NCI-H1105 (cell line): ENCODE data around the gene CHRNA1.

Experiments
- DNase-seq: peaks from one replicate; lab custom pipeline; 2025; lab: John Stamatoyannopoulos, UW

CHRNA1 gene

DNA sequence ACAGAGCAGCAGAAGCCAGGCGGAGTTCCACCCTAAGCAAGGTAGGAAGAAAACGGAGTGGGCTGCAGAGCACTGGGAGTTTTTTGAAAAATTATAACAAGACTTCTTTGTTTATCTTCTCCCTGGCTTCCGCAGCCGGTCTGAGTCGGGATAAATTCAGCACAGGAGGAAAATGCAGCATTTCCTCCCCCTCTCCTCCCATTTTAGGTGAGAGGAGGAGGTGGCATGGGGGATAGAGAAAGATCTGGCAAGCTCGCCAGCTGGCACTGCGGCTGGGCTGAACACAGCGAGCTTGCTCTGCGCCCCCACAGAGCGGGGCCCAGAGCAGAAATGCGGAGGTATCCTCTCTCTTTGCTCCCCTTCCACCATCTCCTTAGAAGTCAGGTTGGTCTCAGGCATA, 17.7 kb upstream of the CHRNA1 start:
- DNase-seq, result no peak

- no peak for DNase-seq
Measured at GRCh38 chr2:174781298-174781697, 17.0 kb upstream of the CHRNA1 start.

- DNase-seq, result no peak
Measured at GRCh38 chr2:174780856-174781255, 16.6 kb upstream of the CHRNA1 start.

DNA sequence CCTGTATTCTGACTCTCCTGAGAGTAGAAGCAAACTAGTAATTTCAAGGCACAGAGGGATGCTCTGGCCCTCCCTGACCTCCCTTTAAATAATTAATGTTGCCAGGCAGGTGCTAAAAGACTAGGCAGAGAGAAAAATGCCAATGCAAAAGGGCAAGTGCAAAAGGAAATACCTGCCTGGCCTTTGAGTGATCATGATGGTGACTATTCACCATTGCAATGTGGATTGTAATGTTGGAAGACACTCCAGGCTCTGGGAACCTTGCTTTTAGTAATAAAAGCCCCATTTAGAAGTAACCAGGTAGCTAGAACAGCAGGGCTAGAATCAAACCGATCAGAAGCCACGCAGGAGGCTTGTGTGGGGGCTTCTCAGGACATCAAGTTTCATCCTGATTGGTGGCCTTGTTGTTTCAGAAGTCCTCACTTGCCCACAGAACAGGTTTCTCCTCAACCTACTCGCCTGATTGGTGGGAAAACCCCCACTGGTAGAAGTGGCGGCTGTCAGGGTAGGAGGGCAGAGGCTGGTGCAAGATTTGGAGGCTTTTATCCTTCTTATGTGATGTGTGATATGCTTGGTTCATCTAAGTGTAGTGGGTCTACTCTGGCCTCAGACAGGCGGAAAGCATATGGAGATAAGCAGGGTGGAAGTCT, 16.0 kb upstream of the CHRNA1 start:
- DNase-seq, result no peak

DNA sequence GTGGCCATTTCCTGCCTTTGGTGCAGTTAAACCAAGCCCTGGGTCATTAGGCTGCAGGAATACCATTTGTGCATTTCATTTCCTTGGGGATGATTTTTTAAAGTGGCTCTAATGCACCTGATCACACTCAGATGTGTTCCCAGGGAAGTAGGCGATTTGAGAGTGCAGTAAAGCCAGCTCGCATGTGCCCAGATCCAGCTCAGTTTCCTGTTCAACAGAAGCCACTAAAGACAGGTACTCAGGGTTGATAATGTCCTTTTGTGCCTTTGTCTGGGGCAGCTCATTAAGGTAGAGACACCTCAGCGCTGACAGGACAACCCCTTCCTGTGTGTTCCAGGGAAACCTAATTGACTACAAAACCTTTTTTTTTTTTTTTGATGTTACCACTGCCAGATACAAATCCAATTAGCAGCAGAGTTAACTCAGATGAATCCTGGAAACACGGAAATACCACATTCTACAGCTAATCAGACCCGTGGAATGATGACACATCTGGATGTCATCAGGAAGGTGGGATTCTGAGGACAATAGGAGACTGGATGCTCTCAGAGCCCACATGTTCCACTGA, 15.2 kb upstream of the CHRNA1 start:
- no peak for DNase-seq

GRCh38 chr2:174778085-174778981, 14.1 kb upstream of the CHRNA1 start:
- no peak for DNase-seq

DNA sequence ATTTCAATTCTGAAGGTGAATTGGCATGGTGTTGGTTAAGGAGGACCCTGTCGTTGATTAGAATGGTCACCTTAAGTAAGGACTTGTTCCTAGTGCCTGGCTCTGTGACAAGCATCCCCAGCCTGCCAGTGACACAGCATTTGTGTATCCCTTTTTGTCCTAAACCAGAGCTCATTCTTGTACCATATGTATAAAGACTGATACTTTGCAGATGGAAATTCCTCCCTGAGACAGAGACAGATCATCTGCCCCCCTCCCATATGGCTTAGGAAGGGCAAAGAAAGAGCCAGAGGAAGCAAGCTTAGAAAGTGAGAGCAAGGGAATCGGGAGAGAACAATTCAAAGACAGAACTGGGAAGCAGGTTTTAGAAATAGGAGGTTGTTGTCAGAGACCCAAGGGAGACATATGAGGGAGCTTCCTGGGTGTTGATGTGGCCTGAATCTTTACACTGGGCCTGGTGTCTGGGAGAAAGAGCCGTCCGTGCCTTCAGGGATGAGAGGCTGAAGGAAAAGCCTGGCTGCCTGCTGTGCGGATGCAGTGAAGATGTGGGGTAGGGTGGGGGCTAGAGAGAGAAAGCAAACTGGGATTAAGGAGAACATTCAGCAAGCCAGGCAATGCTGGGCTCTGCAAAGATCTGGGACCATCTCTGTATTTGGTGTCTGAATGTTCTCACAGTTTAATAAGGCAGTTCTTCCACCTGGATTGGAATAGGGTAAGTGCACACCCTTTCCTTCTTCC, 13.2 kb upstream of the CHRNA1 start:
- DNase-seq, result no peak

DNA sequence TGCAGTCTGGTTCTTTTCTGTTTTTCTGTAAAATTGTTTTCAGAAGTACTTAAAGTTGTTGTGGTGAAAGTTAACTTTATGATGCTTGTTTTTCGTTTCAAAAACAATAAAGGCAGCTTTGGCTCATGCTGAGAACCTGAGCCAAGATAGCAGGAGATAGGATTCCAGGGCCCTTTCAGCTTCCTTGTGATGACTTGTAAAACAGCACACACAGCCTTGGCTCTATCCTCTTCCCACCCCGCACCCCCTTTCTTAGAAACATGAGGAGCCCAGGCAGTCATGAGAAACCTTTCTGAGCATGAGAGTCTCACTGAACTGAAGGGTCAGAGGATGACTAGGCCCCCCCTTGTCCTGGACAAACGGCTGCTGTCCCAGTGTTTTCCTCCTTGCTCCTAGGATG, 12.4 kb upstream of the CHRNA1 start:
- DNase-seq, result no peak

DNA sequence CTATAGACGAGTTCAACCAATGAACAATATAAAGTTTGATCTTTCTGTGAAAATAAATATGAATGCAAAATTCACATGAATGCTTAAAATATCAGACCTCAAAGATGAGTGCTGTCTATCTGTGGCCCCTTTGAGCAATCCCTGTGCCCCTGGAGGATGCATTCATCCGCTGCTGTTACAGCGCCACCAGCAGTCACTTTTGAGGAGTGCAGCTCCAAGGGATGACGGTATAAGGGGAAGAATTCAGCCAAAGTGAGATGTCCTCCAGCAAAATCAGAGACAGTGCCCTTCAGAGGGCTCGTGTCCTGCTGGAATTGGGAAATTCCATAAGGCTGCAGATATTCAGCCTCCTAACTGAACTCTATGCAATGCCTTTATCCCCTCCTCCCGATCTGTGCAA, 12.0 kb upstream of the CHRNA1 start:
- no peak for DNase-seq

GRCh38 chr2:174775571-174775980, 11.3 kb upstream of the CHRNA1 start:
- DNase-seq, result no peak

DNA sequence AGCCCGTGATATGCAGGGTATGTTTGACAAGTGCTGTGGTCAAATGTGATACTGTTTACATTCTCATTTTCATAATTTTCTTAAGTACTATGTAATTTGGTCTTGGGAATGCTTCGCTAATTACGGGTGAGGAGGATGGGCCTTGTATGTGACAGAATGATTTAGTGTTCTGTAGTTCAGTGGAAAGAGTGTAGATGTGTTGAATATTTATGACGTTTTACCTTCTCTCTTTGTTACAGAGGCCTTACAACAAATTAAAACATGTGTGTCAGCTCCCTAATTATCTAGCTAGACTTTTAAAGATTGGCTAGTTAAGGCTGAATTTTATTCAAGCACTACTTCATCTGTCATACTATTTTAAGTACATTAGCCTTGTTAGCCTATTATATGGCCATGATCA, 10.6 kb upstream of the CHRNA1 start:
- no peak for DNase-seq

- DNase-seq, result no peak
Measured at GRCh38 chr2:174773215-174773614, 8.9 kb upstream of the CHRNA1 start.

DNA sequence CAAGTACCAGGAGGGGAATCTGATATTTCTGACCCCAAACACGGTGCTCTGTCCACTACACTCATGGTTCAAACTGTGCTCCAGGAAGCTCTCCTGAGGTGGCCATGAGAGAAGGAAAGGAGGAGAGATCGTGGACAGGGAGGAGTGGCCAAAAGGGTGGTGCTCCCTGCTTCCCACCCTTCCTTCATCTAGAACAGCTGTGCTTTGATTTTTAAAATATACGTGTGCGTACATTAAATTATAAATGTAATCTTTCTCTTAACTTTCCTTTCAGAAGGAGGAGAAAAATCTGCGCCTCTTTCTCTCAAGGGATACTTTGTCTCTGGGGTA, 8.2 kb upstream of the CHRNA1 start:
- DNase-seq, result no peak

DNA sequence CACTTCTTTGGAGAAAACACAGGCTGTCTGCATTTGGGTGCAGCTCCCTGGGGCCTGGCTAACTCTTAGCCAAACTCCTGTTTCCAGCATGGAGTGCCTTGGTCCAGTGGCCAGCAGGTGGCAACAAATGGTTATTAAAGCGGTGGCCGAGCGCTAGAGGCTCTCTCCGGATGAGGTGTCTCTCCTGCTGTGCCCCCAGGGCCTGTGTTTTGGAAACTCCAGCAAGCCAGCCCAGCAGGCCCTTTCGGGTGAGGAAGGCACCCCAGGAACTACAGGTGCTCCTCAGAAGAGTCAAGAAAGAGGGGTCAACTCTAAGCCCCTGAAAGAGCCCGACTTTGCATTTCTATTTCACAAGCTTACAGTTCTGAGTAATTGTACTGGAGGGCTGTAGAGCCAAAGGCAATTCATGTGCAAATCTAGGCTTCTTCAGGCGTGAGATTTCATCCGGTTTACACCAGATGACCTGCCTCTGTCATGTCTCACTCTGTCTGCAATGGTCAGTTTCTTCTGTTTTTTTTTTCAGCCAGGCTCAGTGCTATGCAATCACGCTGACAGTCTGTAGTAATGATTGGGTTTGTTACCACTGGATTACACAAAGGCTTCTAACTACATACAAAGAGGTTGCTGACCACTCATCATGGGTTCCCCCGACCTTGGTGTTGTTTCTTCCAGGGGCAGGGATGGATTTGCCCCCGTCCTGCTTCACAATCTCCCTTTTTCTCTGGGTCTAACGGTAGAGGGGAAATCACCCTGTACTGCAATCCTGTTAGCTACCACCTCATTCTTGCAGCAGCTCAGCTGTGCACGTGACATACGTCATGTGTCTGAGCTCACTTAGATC, 7.6 kb upstream of the CHRNA1 start:
- peak; percentile 35 for DNase-seq

- no peak for DNase-seq
Measured at GRCh38 chr2:174771136-174771535, 6.9 kb upstream of the CHRNA1 start.

DNA sequence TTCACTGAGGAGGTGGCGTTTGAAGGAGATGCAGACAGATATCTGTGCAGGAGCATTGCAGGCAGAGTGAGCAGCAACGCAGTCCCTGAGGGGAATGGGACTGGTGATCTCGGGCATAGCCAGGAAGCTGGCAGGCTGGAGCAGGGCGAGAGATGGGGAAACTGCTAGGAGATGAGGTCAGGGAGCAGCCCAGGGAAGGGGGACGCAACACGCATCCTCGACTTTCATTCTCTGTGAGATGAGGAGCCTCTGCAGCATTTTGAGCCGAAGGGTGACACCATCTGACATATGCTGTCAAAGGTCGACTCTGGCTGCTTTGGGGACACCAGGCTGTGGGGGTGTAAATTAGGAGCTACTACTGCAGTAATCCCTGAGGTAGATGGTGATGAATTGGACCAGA, 4.3 kb upstream of the CHRNA1 start:
- DNase-seq, result no peak

- no peak for DNase-seq
Measured at GRCh38 chr2:174766271-174766670, 2.0 kb upstream of the CHRNA1 start.

GRCh38 chr2:174765576-174765975, 1.3 kb upstream of the CHRNA1 start:
- no peak for DNase-seq

DNA sequence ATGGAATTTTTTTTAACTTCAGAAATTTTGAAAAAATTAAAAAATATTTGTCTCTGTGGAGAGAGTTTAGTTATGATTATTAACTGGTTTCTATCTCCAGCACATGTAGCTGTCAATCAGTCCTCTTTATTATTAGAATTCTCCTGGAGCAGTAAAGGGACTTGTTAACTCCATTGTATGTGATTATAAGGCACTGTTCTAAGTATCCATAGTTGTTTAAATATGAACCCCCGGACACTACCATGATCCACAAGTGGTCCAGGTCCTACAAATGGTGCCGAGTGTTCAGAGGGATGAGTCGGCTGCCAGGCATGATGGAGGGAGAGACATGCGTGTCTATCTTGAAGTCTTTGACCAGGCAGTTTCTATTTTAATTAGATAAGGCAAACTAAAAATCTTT, 492 bp downstream of the CHRNA1 start:
- no peak for DNase-seq

GRCh38 chr2:174762464-174762863, 1.8 kb downstream of the CHRNA1 start:
- DNase-seq, result no peak

DNA sequence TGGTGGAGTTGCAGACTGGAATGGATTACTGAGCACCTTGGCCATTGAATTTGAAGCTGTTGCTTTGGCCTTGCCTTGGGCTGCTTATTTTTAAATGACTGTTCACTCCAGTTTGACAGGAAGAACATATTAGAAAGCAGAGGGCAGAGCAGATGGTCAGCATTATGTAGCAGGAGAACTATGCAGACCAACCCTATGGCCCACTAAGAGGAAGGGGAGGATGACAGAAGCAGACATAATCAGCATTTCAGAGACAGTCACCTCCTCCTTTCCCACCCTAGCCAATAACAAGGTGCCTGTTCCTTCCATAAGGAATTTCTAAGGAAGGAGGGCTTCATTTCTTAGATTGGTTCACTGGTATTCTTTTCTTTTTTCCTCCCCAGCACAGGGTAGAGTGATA, 2.4 kb downstream of the CHRNA1 start:
- DNase-seq, result no peak
